C4-2B (cell line): ENCODE data around the gene GBF1.

Experiments
- H3K27ac ChIP-seq: fragments of 450-650 bp; 2 replicates; pipeline ENCODE4 v1.5.1; 2017
- CTCF ChIP-seq: fragments of 450-650 bp; conservative IDR thresholded peaks from 2 replicates; pipeline ENCODE4 v1.5.1; 2017; ENCODE audit warnings: mild to moderate bottlenecking
- ZFX ChIP-seq: fragments of 450-650 bp; IDR thresholded peaks from 2 replicates; pipeline ENCODE4 v1.6.1; 2017

The GBF1 gene

GRCh38 chr10:102419269-102420180 lies 174.2 kb downstream of the GBF1 start:
- no peak for TF ChIP-seq CTCF
- TF ChIP-seq ZFX: no peak
- peak overlapping the region; percentile 93 for H3K27ac ChIP-seq

GRCh38 chr10:102420181-102420713 lies 174.9 kb downstream of the GBF1 start:
- no peak for TF ChIP-seq CTCF
- TF ChIP-seq ZFX: no peak

GRCh38 chr10:102420714-102421506 lies 175.6 kb downstream of the GBF1 start, which contains the start of gene FBXL15:
TSS of gene FBXL15 (plus strand) at chr10:102420836. CDS start at chr10:102421130, 294 bp downstream.
- TF ChIP-seq CTCF (no peak), ZFX (peak; percentile 99)
- H3K27ac ChIP-seq: peak within 1 kb of the TSS; percentile 93

More at GRCh38 chr10:102420181-102420713, 174.9 kb downstream of the GBF1 start:
- H3K27ac ChIP-seq: peak overlapping the region; percentile 93

GRCh38 chr10:102421507-102421756 lies 176.1 kb downstream of the GBF1 start:
- H3K27ac ChIP-seq: peak overlapping the region; percentile 93
- TF ChIP-seq ZFX (peak; percentile 10), CTCF (no peak)

- no peak for TF ChIP-seq CTCF
- TF ChIP-seq ZFX: no peak
- peak overlapping the region; percentile 93 for H3K27ac ChIP-seq
These were observed 176.6 kb downstream of the GBF1 start for GRCh38 chr10:102421757-102422512.

- peak overlapping the region; percentile 93 for H3K27ac ChIP-seq
These were observed 177.3 kb downstream of the GBF1 start for GRCh38 chr10:102422545-102423129.

More at GRCh38 chr10:102422545-102423129, 177.3 kb downstream of the GBF1 start:
- TF ChIP-seq ZFX: no peak
- peak; percentile 97 for TF ChIP-seq CTCF
